ENCODE data around the gene OR2M4.

DNA sequence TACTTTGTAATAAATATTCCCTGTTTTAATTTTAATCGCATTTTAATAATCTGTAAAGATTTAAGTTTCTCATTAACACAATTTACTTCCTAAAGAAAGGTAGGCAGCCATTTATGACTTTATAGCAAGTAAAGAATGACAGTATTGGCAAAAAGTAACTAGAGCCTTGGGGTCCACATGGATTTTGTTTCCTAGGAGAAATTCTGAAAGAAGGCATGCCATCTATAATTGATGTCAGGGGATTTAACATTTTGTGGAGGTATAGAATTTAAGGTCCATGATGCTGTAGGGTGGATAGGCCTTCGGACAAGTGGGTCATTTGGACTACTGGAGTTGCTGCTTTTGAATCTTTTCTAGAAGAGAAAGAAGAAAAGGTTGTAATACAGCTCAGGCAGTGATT is at the start of gene OR2M4:
- TF ChIP-seq, protein P1, sequence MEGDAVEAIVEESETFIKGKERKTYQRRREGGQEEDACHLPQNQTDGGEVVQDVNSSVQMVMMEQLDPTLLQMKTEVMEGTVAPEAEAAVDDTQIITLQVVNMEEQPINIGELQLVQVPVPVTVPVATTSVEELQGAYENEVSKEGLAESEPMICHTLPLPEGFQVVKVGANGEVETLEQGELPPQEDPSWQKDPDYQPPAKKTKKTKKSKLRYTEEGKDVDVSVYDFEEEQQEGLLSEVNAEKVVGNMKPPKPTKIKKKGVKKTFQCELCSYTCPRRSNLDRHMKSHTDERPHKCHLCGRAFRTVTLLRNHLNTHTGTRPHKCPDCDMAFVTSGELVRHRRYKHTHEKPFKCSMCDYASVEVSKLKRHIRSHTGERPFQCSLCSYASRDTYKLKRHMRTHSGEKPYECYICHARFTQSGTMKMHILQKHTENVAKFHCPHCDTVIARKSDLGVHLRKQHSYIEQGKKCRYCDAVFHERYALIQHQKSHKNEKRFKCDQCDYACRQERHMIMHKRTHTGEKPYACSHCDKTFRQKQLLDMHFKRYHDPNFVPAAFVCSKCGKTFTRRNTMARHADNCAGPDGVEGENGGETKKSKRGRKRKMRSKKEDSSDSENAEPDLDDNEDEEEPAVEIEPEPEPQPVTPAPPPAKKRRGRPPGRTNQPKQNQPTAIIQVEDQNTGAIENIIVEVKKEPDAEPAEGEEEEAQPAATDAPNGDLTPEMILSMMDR (IDR thresholded peaks at IDR 0.05 in 2 of 3, conservative IDR thresholded peaks at IDR 0.05 in 1 of 3; ENCODE audit: borderline replicate concordance in 1 of 3, insufficient read depth in 1 of 3, low read depth in 2 of 3, low read length in 2 of 3), result no peak
- TF ChIP-seq SP1 (IDR thresholded peaks at IDR 0.05; ENCODE audit: low read depth) (no peak), RAD21 (IDR thresholded peaks at IDR 0.05; ENCODE audit: low read depth) (no peak), CBX3 (IDR thresholded peaks at IDR 0.05; ENCODE audit: low read depth) (no peak)

Measured in HCT116 (cell line).